ENCODE measurements around the gene PLCH2.

Gene PLCH2

DNA sequence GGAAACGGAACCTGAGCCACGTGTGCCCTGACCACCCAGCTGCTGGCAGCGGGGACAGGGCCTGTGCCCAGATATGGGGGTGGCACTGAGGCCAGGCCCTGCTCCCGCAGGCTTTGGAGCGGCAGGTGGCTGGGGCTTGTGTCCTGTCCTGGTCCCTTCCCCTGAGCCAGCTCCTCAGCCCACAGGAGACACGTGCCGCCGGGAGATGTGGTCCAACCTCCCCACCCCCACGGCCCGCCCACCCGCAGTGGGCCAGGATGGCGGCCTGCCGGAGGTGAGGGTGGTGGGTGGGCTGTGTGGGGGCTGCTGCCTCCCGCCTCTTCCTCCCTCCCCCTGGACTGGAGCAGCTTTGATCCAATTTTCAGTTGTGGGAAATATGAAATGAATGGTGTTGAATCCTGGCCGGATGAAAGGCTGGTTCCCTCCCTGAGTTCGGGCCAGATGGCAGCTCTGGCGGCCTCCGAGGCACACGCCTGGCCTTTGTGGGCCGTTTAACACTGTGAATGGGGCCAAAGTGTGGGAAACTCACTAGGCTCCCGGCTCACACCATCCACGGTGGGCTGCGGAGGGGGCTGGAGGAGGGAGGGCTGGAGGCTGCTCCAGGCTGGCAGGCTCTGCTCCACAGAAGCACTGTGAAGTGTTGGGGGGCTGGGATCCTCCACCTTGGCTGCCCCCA lies 56.5 kb downstream of the PLCH2 start:
- peak in 1 of 2 experiments; percentile 62 for DNase-seq

DNA sequence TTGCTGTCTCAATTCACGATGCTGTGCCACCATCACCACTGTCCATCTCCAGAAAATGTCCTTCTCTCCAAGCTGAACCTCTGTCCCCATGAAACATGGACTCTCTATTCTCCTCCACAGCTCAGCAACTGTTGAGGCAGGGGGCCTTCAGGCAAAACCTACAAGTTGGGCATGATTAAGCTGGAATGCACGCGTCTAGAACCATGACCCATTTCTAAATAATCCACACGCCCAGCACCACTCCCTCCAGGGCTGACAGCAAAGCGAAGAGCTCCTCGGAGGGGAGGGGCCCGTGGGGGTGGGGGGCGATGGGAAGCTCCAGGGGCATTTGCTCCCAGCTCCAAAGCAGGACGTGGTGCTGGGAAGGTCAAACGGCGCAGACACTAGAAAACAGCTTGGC lies 57.3 kb downstream of the PLCH2 start:
- DNase-seq: no peak

DNA sequence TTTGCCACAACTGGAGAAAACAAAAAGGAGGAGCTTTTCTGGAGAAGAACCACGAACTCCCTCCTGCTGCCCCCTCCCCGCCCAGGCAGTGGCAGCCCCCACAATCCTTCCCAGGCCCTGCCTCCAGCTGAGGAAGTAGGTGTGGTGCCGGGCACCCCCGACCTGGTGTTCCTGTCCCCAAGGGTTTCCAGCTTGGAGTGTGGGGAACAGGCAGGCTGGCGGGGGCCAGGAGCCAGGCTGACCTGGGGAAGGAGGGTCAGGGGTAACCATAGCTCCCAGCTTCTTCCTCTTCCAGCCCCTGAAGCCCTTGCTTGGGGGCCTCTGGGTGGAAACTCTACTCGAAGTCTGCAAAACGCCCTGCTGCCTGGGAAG lies 58.2 kb downstream of the PLCH2 start:
- no peak for DNase-seq

DNA sequence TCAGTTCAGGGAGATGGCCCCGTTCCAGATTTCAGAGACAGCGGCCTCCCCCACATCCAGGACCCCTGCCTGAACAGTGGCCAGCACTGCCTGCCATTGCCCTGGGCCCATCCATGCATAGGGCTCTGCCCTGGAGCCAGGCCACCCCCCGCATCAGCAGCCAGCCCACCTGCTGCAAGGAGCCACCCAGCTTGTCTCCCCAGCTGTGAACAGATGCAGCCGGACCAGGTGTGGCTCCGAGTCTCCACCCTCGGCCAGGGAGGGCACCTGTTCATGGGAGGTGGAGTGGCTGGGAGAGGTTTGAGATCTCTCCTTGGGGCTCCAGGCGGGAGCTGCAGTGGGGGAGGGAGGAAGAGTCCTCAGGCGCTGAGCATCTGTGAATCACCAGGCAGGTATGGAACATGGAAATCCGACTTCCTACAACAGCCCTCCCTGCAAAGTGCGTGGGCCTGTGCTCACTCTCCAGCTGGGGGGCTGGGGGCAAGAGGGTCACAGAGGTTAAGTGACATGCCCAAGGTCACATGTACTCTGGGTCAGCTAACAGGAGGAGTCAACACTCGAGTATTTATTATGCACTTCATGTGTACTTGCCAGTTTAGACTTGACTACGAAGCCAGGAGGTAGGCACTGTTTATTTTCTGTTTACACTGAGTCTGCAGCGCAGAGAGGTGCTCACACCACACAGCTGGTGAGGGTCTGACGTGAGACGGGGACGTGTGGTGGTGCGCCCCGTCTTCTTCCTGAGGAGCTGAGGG lies 58.8 kb downstream of the PLCH2 start:
- DNase-seq: no peak

DNA sequence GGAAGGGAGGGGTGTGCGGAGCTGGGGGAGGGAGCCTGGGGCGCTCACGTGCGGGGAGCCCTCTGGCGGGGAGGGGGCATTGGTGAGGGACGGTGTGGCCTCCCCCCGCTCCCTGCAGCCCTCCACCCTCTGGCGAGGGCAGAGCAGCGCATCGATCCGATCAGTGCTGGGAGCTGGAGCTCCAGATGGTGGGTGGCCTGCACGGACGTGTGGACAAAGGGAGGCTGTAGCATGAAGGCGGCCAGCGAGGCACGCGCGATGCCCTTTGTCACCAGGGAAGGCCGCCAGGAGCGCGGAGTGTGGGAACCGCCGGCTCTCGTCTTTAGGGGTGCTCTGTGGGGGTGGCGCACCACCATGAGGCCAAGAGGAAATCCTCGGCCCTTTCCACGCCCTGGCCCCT lies 59.4 kb downstream of the PLCH2 start:
- no peak for DNase-seq

DNA sequence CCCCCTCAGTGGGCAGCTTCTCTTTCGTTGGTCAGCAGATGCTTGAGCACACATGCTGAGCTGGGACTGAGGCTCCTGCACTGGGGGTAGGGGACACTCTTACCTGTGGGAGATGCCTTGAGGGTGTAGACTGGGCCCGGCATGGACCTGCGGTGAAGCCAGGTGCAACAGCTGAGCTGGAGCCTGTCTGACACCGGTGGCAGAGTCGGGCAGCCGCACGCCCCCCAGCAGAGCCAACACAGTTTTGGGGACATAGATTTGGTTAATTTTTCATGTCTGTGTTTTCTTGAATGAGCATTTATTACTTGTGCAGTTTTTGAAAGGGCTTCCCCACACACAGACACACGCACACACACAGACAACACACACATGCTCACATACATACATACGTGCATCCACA lies 59.9 kb downstream of the PLCH2 start:
- no peak for DNase-seq

DNA sequence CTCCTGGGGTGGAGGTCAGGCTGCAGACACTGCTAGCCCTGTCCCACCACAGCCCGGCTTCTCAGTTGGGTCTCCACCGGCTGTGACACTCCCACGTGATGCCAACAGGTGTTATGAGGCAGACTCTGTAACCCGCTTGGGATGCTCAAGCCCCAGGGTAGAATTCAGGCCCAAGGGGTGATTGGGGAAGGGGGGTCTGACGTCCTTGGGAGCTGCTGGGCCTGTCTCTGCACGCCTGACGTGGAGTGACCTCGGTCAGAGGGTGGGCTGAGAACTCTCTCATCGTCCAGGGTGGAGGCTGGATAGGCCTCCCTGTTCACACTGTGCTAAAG lies 61.7 kb downstream of the PLCH2 start:
- no peak for DNase-seq

DNA sequence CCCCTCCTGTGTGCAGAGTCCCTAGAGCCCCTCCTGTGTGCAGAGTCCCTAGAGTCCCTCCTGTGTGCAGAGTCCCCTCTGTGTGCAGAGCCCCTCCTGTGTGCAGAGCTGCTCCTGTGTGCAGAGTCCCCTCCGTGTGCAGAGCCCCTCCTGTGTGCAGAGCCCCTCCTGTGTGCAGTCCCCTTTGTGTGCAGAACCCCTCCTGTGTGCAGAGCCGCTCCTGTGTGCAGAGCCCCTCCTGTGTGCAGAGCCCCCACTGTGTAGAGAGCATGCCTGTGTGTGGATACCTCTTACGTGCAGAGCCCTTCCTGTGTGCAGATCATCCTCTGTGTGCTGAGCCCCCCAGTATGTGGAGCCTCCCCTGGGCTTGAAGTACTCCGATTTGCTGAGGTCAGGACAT lies 62.3 kb downstream of the PLCH2 start:
- no peak for DNase-seq

DNA sequence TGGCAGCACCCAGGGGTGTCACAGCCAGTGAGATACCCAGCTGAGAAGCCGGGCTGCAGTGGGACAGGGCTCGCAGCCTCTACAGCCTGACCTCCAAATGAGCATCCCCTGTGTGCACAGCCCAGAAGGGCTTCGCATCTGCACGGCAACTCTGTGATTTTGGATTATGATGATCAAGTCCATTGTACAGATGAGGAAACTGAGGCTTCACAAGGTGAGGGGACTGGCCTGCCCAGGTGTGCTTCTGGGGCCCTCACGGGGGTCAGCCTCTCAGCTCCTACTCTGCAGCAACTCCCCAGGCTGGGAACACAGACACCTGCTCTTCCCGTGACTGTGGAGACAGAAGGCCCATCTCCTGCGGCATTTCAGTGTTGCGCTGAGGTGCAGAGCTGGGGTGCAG lies 62.8 kb downstream of the PLCH2 start:
- DNase-seq: no peak

DNA sequence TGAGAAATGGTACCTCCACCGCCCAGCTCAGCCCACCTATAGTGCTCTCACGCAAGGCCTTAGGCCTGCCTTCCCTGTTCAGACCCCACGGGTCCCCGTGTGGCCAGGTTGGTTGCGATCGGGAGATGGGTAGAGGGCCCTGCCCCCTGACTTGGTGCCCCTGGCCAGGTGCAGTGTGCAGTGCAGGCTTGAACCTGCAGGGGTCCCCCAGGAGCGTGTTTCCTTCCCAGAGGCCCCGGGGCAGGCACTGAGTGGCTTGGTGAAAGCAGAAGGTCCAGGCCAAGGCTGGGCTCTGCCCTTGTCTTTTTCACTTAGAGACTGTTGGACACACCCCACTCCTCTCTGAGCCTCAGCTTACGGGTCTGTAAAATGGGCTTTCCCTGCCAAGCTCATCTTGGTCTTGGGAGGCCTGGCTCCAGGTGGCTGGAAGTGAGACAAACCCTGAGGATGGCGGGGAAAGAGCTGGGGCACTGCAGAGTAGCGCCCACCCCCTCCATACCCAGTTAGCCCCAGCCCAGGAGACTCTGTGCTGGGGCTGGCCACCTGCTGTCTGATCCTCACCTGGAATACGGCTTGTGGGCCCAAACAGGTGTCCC lies 63.3 kb downstream of the PLCH2 start:
- DNase-seq: no peak

DNA sequence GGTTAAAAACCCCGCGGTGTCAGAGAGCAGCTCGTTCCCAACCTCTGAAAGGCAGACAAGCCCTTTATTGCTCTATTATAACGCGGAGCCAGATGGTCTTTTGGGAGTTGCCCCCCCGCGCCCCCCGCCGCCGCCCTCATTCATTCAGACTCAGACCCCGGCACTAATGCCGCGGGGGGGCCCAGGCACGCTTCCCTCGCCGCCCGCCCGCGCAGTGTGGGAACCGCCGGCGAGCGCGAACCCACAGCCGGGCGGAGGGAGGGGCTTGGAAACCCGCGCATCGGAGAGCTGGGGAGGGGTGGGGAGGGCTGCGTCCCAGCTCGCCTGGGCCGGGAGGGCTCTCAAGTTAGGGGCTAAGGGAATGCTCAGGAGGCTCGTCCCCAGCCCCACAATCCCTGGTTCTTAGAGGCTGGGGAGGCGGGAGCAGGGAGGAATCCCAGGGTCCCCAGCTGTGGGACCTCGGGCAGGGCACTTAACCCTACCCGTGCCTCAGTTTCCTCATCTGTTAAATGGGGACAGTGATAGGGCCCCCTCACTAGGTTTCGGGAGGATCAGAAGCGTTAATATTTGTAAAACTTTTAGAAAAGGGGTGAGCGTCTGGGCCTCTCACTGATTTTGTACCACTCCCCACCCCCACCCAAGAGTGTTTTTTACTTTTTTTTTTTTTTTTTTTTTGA lies 64.9 kb downstream of the PLCH2 start:
- DNase-seq: no peak

DNA sequence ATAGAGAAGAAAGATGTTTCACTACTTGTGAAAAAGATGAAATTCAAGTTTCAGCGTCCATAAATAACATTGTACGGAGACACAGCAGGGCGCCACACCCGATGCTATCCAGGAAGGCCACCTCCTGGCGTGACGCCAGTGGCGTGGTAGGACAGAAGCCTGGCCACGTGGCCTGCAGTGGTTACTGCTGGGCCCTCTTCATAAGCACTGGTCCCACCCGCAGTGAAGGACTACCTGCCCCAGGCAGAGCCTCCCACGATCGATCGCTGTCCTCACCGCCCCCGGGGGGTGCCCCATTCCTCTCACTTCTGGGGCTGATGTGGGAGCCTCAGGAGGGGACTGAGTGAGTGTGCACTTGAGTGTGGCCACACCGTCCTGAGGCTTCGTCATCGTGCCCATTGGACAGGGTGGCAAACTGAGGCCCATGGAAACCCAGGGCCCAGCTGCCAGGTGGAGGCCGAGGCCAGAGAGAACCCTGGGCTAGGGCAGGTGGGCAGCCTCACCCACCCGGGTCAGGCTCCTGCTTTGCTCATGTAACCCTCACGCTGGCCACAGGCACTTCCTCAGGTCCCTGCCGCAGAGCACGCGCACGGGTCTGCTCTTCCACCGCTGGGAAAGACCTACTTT lies 65.6 kb downstream of the PLCH2 start:
- DNase-seq: no peak

DNA sequence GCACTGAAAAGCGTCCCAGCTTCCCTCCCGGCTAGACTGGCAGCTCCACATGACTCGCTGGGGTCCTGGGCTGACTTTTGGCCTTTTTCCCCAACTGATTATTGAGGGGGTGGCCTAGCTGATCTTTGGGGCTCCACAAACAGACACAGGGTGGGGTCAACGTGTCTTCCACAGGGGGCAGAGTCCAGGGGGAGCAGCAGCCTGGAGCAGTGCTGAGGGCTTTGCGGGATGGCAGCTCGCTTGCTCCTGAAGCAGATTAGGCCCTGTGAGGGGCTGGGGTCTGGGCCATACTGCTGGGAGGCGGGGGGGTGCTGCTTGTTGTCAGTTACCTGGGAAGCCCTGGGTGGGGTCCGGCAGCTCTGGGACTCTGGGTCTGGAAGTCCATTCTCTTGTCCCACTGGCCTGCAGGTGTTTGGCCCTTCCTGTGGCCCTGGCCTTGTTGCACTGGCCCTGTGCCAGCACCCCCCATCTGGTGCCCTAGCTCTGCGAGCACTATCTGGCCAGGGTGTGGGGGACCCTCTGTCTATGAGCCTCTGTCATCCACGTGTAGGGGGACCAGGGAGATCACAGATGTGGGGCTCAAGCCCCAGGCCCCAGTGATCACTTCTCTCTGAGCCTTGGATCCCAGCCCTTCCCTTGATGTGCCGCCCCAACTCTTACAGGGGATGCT lies 66.3 kb downstream of the PLCH2 start:
- no peak for DNase-seq

DNA sequence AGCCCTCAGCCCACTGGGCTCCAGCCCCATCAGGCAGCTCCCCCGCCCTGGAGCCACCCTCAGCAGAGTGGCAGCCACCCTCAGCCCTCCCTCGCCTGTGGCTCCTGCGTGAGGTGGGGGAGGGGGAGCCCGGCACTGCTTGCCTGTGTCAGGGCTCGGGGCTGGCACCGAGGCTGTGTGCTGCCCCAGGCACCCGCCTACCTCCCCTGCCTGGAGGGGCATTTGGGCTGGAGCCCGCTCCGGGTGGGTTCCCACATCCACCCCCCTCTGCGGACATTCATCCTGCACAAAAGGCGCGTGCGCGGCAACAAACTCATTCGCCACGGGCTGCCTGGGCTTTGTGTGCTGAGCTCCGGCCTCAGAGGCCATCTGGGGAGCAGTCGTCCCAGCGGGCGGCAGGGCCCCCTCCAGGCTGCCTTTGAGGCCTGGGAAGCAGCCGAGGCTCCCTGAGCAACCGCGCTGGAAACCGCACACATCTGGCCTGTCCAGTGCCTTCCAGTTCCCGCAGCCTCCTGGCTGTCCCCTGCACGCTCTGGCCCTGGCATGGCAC lies 67.5 kb downstream of the PLCH2 start:
- no peak for DNase-seq

DNA sequence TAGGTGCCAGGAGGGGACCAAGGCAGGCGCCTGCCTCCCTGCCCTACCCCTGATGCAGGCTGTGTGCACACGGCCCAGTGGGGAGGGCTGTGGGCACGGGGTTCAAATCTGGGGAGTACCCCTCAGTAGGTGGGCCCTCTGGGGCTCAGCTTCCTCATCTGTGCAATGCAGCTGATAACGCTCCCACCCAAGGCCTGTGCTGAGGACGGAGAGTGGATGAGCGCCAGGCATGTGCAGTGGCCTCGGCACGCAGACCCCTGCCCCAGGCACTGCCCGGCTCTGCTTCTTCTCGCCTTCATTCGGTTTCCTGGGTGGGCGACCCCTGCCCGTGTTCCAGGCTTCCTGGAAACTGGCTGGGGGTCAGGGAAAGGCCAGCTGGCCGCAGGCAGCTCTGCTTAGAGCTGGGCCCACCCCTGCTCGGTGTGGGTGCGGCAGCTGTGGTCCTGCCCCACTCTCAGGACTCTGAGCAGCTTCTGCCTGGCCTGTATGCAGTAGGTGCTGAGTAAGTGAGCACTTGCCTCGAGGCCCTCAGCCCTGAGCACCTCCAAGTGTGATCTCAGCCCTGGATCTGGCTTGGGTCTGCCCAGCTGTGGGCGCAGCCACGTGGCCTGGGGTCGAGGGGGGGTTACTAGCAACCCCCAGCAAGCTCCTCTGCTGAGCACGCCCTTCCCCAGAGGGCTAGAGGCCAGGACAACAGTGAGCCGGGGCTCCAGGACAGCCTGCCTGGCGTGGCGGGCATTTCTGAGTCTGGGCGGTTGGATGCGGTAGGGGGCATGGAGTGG lies 68.2 kb downstream of the PLCH2 start:
- DNase-seq: no peak

DNA sequence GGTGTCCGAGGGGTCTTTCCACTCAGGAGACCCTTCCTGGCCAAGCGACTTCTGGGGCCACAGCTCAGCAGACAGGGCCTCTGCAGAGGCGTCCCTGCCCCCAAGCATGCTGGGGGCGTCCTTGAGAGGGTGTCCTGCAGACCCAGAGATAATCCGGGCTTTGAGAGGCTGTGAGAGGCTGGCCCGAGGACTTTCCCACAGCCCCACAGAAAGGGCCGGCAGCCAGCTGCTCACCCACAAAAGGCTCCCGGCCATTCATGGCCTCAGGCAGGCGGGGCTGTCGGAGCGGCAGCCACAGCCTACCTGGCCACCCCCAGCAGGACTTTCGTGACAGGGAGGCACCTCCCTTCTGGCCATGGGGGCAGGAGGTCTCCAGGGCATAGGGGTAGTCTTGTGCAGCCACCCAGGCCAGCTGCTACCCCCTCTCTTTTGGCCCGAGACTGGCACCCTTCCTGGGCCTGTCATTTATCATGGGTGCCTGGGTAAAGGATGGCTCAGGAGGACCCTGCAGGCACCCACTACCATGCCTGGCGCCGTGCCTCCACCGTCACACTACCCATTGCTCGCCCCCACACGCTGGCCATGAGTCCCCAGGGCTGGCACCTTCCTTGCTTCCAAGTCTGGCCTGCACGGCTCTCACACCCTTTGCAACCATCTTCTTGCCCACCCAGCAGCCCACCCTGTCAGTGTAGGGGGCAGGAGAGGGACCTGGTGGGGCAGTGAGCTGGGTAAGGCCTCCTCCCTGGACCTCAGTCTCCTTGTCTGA lies 69.0 kb downstream of the PLCH2 start:
- DNase-seq: no peak

DNA sequence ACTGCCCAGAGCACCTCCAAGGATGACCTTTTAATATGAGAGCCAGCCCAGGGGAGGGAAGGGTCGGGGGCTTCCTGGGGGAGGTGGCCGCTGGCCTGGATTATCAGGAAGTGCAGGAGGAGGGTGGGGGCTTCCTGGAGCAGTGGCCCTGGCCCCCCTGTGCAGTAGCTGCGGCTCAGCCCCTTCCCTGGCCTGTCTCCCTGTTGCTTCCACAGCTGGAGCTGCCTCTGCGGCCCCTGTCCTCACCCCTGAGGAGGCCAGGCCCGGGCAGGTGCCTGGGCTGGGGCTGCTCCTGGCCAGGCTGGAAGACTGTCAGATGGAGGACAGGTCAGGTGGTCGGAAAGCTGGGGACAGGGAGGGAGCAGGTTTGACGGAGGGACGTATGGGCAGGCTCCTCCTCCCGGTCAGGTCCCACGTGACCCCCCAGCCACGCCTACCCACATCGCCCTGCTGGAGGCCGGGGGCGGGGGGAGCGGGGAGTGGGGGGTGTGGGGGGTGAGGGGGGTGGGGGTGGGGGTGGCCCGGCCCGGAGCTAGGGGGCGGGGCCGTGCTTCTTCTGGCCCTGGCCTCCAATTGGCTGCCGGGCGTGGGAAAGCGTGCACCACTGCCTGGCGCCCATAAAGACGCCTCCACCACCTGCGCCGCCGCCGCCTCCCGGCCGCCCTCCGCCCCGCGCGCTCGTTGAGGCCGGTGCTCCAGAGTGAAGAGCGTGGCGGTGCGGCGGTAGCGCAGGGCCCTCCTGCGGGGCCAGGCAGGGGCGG lies 69.8 kb downstream of the PLCH2 start:
- no peak for DNase-seq

DNA sequence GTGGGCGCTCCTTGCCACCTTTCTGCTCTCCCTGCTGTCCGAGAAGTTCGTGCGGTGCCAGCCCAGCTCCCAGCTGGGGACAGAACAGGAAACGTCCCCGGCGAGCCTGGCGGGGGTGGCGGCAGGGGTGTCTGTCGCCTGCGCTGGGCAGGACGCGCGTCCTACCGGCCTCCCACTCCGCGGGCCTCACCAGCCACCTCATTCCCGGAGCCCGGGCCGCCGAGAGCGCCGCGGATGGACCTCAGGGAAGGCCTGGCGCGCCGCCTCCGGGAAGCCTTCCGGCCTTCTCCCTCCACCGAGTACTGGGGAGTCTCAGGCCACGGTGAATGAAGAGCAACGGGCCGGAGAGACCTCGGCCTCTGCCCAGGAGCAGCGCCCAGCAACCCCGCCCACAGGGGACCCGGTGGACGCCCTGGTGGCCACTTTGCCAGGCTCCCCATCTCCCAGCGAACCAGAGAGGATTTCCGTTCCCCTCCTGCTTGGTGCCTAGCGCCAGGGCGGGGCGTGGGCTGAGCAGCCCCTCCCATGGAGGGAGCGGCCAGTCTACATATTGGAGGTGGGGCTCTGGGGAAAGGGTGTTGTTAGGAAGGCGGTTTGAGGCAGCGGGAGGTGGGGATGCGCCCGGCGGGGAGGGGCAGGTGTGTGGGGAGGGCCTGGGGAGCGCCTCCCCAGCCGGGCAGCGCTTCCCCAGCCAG lies 70.6 kb downstream of the PLCH2 start:
- no peak for DNase-seq

DNA sequence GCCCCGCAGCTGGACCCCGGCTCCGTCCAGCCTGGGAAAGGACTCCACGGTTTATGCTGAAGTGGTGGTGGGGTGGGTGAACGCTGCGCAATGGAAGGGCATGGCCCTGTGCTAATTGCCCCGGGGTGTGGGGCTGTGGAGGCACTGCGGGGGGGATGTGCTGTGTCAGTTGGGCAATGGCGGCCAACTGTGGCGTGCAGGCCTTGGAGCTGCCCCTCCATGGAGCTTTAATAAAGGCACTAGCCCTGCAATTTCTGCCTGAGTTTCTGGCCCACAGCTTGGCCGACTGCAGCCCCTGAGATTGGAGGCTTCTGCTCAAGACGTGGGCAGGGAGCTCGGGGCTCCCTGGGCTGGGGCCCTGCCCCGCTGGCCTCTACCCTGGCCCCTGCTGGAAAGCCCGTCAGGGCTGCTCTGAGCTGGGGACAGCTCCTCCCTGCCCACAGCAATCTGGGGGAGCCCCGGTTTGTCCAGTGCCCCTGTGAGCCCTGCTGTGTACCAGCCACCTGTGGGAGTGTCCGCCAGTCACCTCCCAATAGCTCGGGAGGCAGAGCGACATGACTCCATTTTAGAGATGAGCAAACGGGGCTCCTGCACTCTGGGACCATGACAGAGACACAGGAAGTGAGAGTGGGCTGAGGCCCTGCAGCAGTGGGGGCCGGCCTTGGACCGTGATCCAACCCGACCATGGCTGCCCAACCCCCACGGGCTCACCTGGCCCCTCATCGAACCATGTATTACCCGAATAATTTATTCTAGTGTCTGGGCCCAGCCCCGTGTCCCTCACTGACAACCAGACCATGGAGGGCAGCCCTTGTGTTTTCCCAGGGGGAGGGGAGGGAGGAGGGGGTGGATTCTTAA lies 71.3 kb downstream of the PLCH2 start:
- DNase-seq: no peak
